ENCODE measurements around the gene AGBL4.

AGBL4 gene

GRCh38 chr1:49185450-49185980, 838.2 kb downstream of the AGBL4 start:
- no peak for DNase-seq (ENCODE audit: low read depth)

- no peak for DNase-seq (ENCODE audit: low read depth)
Measured at GRCh38 chr1:49183489-49183888, 840.3 kb downstream of the AGBL4 start.

- DNase-seq (ENCODE audit: low read depth), result no peak
Measured at GRCh38 chr1:49181033-49181432, 842.7 kb downstream of the AGBL4 start.

GRCh38 chr1:49171941-49172593, 851.7 kb downstream of the AGBL4 start:
- no peak for DNase-seq (ENCODE audit: low read depth)

- DNase-seq (ENCODE audit: low read depth), result no peak
Measured at GRCh38 chr1:49166031-49166430, 857.7 kb downstream of the AGBL4 start.

GRCh38 chr1:49163031-49163430, 860.7 kb downstream of the AGBL4 start:
- DNase-seq (ENCODE audit: low read depth), result peak; percentile 19

GRCh38 chr1:49160677-49161076, 863.1 kb downstream of the AGBL4 start:
- DNase-seq (ENCODE audit: low read depth), result no peak

GRCh38 chr1:49136738-49137251, 887.0 kb downstream of the AGBL4 start:
- DNase-seq (ENCODE audit: low read depth), result no peak

- no peak for DNase-seq (ENCODE audit: low read depth)
Measured at GRCh38 chr1:49125746-49126145, 898.0 kb downstream of the AGBL4 start.

- DNase-seq (ENCODE audit: low read depth), result no peak
Measured at GRCh38 chr1:49111931-49112330, 911.8 kb downstream of the AGBL4 start.

GRCh38 chr1:49106445-49106844, 917.3 kb downstream of the AGBL4 start:
- no peak for DNase-seq (ENCODE audit: low read depth)

GRCh38 chr1:49104575-49104974, 919.2 kb downstream of the AGBL4 start:
- DNase-seq (ENCODE audit: low read depth), result no peak

- DNase-seq (ENCODE audit: low read depth), result peak; percentile 74
Measured at GRCh38 chr1:49102752-49103151, 921.0 kb downstream of the AGBL4 start.

GRCh38 chr1:49098866-49099265, 924.9 kb downstream of the AGBL4 start:
- DNase-seq (ENCODE audit: low read depth), result no peak

GRCh38 chr1:49086327-49086726, 937.4 kb downstream of the AGBL4 start:
- DNase-seq (ENCODE audit: low read depth), result no peak

GRCh38 chr1:49085079-49085478, 938.7 kb downstream of the AGBL4 start:
- no peak for DNase-seq (ENCODE audit: low read depth)

GRCh38 chr1:49060766-49061165, 963.0 kb downstream of the AGBL4 start:
- DNase-seq (ENCODE audit: low read depth), result peak; percentile 45

- no peak for DNase-seq (ENCODE audit: low read depth)
Measured at GRCh38 chr1:49059087-49059486, 964.7 kb downstream of the AGBL4 start.

- DNase-seq (ENCODE audit: low read depth), result no peak
Measured at GRCh38 chr1:49052102-49052501, 971.7 kb downstream of the AGBL4 start.

GRCh38 chr1:49051647-49052046, 972.1 kb downstream of the AGBL4 start:
- no peak for DNase-seq (ENCODE audit: low read depth)

- no peak for DNase-seq (ENCODE audit: low read depth)
Measured at GRCh38 chr1:49050041-49050440, 973.7 kb downstream of the AGBL4 start.

GRCh38 chr1:49048188-49048587, 975.6 kb downstream of the AGBL4 start:
- DNase-seq (ENCODE audit: low read depth), result no peak

GRCh38 chr1:49046305-49046704, 977.4 kb downstream of the AGBL4 start:
- no peak for DNase-seq (ENCODE audit: low read depth)

GRCh38 chr1:49045371-49045770, 978.4 kb downstream of the AGBL4 start:
- no peak for DNase-seq (ENCODE audit: low read depth)

All from non-pigmented ciliary epithelial cell (primary cell).